ENCODE results near the gene ZNF749.
"Not testable (repeated sequence)": the region's sequence is repeated elsewhere in the genome, so short reads cannot be mapped to it uniquely, and the experiment has no call there.

Gene ZNF749

GRCh38 chr19:57465680-57466381 is 30.7 kb downstream of the ZNF749 start:
- no peak for DNase-seq

DNA sequence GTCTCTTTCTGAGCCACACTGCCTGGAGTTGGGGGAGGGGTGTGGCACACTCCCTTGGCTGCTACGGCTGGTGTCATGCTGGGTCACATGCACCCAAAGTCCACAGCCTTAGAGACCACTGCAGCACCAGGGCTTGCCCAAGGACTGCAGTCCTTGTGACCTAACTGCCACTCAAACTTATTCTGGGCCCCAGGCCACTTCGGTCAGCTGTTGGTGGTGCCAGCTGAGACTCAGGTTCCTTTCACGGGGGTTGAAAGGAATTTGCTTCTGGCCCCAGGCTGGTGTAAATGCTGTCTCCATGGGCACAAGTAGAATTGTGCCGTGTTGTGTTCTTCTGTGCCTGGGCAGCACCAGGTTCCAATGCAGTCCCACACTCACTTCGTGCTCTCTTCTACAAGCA is 31.4 kb downstream of the ZNF749 start:
- no peak for DNase-seq

- no peak for DNase-seq
These were observed 38.5 kb downstream of the ZNF749 start for GRCh38 chr19:57473646-57474045.

- peak; percentile 93 for DNase-seq
These were observed 42.3 kb downstream of the ZNF749 start, which contains the start of gene ZNF772 for GRCh38 chr19:57477191-57478008. TSS of gene ZNF772 (minus strand) at chr19:57477566. CDS start at chr19:57477309, 257 bp downstream.

- peak; percentile 88 for DNase-seq
These were observed 52.6 kb downstream of the ZNF749 start, which contains the start of gene ZNF419 for GRCh38 chr19:57487477-57488298. TSS of gene ZNF419 (plus strand) at chr19:57487750. CDS start at chr19:57487951, 201 bp downstream.

DNA sequence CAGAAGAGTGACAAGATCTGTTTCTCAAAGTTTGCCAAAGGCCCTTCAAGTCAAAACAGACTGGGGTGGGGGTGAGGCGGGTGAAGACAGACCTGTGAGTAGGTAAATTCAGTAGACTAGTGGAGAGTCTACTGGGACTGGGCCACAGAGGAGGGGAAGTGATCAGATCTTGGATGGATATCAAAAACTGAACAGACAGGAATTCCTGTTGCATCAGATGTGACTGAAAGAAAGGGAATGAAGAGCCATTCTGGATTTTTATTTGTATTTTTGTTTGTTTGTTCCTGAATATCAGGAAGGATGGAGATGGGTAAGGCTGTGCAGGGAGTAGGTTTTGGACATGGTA is 53.1 kb downstream of the ZNF749 start:
- not testable (repeated sequence) for DNase-seq

Measured in right kidney (tissue), 1 donor.